Measurements from ENCODE around the gene HS2ST1.
"Not testable (repeated sequence)": the region's sequence is repeated elsewhere in the genome, so short reads cannot be mapped to it uniquely, and the experiment has no call there.

The HS2ST1 gene

DNA sequence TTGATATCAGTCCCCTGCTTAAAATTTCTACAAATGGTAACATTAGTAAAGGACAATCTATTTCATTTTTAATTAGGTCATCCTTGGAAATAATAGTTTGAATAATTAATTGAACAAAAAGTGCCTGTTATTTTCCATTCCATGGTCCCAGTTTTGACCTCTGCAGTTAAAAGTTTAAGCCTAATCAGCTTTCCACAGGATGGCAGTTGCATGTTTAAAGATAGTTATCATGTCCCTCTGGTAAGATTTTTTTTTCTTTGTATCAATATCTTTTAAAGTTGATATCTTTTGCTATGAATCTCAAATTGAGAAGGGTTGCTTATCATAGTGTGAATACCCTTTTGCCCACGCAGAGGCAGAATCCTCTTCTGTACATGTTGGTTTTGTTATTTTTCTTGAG, 90.4 kb downstream of the HS2ST1 start:
- DNase-seq (ENCODE audit: insufficient read length, low spot score) (no peak), FAIRE-seq (no peak)

GRCh38 chr1:87007323-87007722, 92.9 kb downstream of the HS2ST1 start:
- DNase-seq (ENCODE audit: insufficient read length, low spot score) (no peak), FAIRE-seq (no peak)

GRCh38 chr1:87013385-87013784, 99.0 kb downstream of the HS2ST1 start:
- not testable (repeated sequence) for DNase-seq (ENCODE audit: insufficient read length, low spot score); FAIRE-seq

DNA sequence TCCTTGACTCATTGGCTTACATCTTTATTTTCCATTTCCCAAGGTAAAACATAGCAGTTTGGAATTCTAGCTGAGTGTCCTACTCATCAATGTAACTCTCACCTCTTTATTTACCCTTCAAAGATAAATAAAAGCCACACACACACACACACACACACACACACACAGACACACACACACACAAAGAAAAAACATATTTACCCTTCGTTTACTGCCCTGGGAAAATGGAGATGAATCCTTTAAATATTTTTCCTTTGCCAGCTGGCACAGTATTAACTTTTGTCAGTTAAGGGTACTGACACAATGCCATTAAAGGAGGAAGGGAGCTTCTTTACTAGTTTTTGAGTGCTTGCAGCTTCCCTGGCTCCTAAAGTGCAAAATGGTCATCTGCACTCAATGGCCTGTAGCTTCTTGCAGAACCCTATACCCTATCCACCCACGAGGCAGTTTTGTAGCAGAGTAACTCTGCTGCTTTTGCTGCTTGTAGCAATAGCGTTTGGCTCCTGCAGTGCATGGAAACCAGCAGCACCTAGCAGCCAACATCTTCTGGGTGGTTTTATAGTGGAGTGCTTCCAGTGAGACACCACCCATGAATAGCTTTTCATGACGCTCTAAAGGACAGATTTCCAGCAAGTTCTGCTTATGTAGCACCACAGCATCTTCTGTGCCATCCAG, 103.7 kb downstream of the HS2ST1 start:
- FAIRE-seq (no peak), DNase-seq (ENCODE audit: insufficient read length, low spot score) (no peak)

GRCh38 chr1:87023326-87023725, 108.9 kb downstream of the HS2ST1 start:
- DNase-seq (ENCODE audit: insufficient read length, low spot score) = no peak
- FAIRE-seq = no peak

DNA sequence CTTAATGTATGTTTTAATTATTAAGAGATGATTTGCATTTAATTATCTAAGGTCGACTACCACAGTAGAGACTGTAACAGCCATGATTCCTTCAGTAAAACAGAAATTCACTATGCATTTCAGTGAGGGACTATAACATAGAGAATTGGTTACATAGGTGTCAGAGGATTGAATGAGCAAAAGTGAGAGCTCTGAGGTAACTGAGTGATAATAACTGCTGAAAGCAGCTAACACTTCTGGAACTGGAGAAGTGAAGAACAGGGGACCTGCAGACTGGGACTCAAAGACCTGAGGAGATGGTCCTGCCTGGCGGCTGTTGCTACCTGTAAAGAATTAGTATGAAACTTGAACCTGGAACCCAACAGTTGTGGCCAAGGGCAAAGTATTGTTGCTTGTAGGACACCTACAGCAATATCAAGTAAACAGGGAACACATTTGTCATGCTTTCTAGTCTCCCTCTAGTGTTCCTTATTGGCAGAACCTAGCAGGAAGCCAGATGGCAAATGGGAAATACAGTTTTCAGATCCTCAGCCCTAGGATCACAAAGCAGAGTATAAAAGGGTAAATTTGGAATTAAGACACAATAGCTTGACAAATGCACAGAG, 110.6 kb downstream of the HS2ST1 start:
- FAIRE-seq = no peak
- peak; percentile 22 for DNase-seq (ENCODE audit: insufficient read length, low spot score)

- DNase-seq (ENCODE audit: insufficient read length, low spot score); FAIRE-seq: not testable (repeated sequence)
Measured at GRCh38 chr1:87027561-87027960, 113.1 kb downstream of the HS2ST1 start.

GRCh38 chr1:87028576-87028975, 114.1 kb downstream of the HS2ST1 start:
- FAIRE-seq (no peak), DNase-seq (ENCODE audit: insufficient read length, low spot score) (no peak)

DNA sequence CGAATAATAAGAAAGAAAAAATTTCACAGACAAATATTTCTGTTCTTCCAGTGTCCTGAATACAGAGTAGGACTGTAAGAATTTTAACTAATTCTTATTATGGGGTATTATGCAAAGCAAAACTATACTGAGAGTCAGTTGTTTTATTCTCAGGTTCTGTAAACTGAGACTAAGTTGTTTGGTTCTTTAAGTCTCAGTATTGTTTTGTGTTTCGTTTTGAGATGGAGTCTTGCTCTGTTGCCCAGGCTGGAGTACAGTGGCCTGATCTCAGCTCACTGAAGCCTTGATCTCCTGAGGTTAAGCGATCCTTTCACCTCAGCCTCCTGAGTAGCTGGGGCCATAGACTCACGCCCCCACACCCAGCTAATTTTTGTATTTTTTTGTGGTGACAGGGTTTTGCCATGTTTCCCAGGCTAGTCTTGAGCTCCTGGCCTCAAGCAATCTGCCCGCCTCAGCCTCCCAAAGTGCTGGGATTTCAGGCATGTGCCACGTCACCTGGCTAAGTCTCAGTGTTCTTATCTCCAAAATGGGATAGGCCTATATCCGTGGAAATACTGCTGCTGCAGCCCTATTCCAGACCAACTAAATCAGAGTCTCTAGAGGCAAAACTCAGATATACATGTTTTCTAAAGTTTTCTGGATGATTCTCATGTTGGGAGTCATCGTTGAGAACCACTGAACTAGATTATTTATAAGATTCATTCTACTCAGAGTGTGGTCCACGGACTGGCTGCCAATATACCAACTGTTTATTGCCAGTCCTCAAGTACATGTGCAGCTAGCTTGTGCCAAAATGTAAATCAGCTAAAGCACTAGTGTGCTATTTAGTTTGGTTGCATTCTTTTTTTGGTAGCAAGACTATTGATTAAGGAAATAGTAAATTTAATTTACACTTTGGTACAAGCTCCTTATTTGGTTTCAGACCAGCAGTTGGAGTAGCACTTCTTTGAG, 116.6 kb downstream of the HS2ST1 start:
- FAIRE-seq = no peak
- no peak for DNase-seq (ENCODE audit: insufficient read length, low spot score)

DNA sequence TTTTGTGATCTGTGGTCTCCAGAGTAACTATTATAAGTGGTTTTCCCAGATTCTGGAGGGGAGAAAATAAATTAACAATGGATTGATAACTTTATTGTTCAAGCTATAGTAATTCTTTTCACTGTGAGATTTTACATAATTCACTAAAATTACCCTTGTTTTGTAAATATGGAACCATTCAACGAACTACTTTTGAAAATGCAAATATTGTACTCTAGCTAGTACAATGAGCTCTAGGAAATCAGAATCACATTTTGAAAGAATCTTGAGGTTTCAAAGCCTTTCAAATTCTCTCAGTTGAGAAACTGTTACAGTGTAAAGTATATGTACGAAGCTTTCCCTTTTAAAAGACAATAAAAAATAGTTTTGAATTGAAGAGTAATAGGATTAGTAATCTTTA, 119.9 kb downstream of the HS2ST1 start:
- no peak for DNase-seq (ENCODE audit: insufficient read length, low spot score)
- no peak for FAIRE-seq

GRCh38 chr1:87039096-87039495, 124.7 kb downstream of the HS2ST1 start:
- FAIRE-seq (no peak), DNase-seq (ENCODE audit: insufficient read length, low spot score) (no peak)

- DNase-seq (ENCODE audit: insufficient read length, low spot score) = no peak
- FAIRE-seq = no peak
Measured at GRCh38 chr1:87042111-87042811, 127.8 kb downstream of the HS2ST1 start.

DNA sequence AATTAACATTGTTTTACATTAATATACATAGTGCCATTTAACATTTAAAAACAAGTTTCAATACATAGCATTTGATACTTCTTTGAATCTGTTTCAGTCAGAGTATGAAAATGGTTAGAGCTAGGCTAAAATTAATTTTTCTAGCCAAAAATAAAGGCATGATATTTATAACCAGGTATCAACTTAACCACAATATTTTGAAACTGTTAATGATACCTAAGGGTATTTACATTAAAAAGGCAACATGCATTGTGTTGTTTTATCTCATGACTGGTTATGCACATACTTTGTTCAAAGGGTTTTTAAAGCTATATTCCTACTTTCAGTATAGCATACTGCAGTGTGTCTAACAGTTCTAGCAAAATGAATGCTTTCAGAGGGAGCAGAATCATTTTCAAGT, 130.0 kb downstream of the HS2ST1 start:
- DNase-seq (ENCODE audit: insufficient read length, low spot score) = no peak
- no peak for FAIRE-seq

DNA sequence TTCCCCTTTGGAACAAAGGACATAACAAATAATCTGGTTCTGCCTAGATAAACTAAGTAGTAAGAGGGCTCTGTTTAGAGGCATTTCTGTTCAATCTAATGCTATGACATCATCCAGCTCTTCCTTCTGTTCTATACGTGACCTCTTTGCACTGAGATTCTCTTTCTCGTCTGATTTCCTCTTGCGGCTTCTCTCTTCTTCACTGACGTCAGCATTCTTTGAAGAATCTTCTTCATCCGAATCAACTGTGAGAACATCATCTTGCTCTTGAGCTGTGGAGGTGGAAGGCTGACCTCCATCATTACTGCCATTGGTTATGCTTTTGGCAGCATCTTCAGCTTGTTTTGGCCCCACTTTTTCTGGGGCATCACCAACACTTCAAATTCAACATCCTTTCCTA, 130.4 kb downstream of the HS2ST1 start:
- DNase-seq (ENCODE audit: insufficient read length, low spot score) (no peak), FAIRE-seq (no peak)

- DNase-seq (ENCODE audit: insufficient read length, low spot score) = no peak
- FAIRE-seq = no peak
Measured at GRCh38 chr1:87045761-87046304, 131.4 kb downstream of the HS2ST1 start.

DNA sequence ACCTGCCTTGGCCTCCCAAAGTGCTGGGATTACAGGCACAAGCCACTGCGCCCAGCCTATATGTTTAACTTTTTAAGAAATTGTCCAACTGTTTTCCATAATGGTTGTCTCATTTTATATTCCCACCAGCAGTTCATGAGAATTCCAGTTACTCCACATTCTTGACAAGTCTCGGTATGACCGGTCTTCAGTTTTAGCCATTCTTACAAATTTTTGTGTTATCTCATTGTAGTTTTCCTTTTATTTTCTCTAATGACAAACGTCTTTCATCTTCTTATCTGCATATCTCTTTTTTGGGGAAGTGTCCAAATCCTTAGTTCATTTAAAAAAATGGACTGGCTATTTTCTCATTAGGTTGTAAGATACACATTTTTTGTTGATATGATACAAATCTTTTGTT, 132.5 kb downstream of the HS2ST1 start:
- FAIRE-seq = no peak
- no peak for DNase-seq (ENCODE audit: insufficient read length, low spot score)

DNA sequence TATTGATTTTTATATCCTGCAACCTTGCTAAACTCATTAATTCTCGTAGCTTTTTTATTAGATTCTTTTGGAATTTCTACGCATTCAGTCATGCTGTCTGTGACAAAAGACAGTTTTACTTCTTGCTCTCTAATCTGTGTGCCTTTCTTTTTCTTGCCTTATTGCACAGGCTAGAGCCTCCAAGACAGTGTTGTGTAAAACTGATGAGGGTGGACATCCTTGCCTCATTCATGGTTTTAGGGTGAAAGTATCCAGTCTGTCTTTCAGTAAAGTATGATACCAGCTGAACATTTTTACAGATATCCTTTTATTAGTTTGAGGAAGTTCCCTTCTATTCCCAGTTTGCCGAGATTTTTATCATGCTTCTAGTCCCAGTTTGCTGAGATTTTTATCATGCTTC, 133.8 kb downstream of the HS2ST1 start:
- DNase-seq (ENCODE audit: insufficient read length, low spot score) (no peak), FAIRE-seq (no peak)

DNA sequence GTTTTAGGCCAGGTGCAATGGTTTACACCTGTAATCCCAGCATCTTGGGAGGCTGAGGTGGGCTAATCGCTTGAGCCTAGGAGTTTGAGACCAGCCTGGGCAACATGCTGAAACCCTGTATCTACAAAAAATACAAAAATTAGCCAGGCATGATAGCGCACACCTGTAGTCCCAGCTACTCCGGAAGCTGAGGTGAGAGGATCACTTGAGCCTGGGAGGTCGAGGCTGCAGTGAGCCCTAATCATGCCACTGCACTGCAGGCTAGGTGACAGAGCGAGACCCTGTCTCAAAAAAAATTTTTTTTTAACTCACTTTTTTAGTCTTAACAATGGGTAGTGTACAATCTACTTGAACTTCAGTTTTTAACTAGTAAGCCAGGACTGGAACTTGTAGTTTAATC, 137.5 kb downstream of the HS2ST1 start:
- DNase-seq (ENCODE audit: insufficient read length, low spot score) = no peak
- no peak for FAIRE-seq

GRCh38 chr1:87052400-87052799, 138.0 kb downstream of the HS2ST1 start:
- DNase-seq (ENCODE audit: insufficient read length, low spot score) (no peak), FAIRE-seq (no peak)

- DNase-seq (ENCODE audit: insufficient read length, low spot score) (no peak), FAIRE-seq (no peak)
Measured at GRCh38 chr1:87052961-87053360, 138.5 kb downstream of the HS2ST1 start.

DNA sequence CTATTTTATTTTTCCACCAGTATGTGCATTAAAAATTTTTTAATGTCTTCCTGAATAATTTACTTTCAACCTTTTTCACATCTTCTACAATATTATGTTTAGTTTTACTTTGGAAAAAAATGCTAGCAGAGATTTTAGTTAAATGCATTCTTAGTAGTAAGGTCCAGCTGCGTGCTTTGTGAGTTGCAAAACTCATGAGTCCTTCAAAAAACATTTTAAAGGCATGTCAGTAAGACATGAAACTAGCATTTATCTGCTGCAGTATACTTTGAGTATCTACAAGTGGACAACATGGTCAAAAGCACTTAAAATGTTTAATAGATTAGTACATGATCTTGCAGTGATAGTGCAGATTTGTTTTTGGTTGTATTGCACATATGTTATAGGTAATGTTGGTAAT, 139.0 kb downstream of the HS2ST1 start:
- DNase-seq (ENCODE audit: insufficient read length, low spot score) (no peak), FAIRE-seq (no peak)

All from HTR-8/SVneo (cell line).